ENCODE data around the gene HTT.

DNA sequence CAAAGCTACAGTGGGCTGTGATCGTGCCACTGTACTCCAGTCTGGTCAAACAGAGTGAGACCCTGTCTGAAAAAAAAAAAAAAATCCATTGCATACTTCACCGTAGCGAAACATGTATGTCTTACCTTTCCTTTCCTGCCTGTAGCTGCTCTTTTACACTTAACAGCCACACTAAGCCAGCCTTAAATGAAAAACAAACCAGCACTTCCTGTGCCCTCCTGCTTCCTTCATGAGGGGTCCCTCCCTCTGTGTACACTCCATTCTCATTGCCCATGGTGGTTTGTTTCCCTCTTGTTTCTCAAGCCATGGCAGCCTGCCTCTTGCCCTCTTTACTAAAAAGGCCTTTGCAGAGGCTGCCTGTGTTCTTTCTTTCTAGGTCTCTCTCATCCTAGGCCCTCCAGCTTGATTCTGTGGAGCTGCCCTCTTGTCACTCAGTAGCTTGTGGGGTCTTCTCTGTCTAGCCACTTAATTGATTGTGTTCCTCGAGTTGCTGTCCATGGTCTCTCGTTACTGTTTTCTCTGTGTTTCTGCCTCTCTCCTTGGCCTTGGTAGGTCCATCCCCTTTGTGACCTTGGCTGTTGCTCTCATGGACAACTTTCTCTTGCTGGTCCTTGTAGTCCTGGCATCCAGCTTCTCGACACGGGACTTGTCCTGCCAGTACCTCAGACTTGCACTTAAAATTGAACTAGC is 122.3 kb downstream of the HTT start:
- TF ChIP-seq, protein P1, sequence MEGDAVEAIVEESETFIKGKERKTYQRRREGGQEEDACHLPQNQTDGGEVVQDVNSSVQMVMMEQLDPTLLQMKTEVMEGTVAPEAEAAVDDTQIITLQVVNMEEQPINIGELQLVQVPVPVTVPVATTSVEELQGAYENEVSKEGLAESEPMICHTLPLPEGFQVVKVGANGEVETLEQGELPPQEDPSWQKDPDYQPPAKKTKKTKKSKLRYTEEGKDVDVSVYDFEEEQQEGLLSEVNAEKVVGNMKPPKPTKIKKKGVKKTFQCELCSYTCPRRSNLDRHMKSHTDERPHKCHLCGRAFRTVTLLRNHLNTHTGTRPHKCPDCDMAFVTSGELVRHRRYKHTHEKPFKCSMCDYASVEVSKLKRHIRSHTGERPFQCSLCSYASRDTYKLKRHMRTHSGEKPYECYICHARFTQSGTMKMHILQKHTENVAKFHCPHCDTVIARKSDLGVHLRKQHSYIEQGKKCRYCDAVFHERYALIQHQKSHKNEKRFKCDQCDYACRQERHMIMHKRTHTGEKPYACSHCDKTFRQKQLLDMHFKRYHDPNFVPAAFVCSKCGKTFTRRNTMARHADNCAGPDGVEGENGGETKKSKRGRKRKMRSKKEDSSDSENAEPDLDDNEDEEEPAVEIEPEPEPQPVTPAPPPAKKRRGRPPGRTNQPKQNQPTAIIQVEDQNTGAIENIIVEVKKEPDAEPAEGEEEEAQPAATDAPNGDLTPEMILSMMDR (IDR thresholded peaks at IDR 0.05), result no peak
- TF ChIP-seq POLR2A (IDR thresholded peaks at IDR 0.05), result no peak

Measured in esophagus squamous epithelium (tissue), 4 donors.